Measurements from ENCODE around the gene ANO3.
A peak's percentile ranks its signal among the peaks of the same experiment; 100 is the strongest.

Gene ANO3

GRCh38 chr11:26365284-26365683 lies 33.4 kb downstream of the ANO3 start:
- DNase-seq: no peak

- DNase-seq: no peak
These were observed 45.7 kb downstream of the ANO3 start for GRCh38 chr11:26377619-26378018.

GRCh38 chr11:26399336-26399735 lies 67.4 kb downstream of the ANO3 start:
- no peak for DNase-seq

- DNase-seq: no peak
These were observed 78.9 kb downstream of the ANO3 start for GRCh38 chr11:26410706-26411366.

- DNase-seq: peak in 1 of 2 experiments; percentile 33
These were observed 81.0 kb downstream of the ANO3 start for GRCh38 chr11:26412955-26413354.

- no peak for DNase-seq
These were observed 86.5 kb downstream of the ANO3 start for GRCh38 chr11:26418386-26418912.

GRCh38 chr11:26420331-26420730 lies 88.4 kb downstream of the ANO3 start:
- no peak for DNase-seq

GRCh38 chr11:26424255-26424654 lies 92.3 kb downstream of the ANO3 start:
- DNase-seq: no peak

GRCh38 chr11:26439854-26440253 lies 107.9 kb downstream of the ANO3 start:
- DNase-seq: no peak

- DNase-seq: no peak
These were observed 110.2 kb downstream of the ANO3 start for GRCh38 chr11:26442131-26442530.

- no peak for DNase-seq
These were observed 111.7 kb downstream of the ANO3 start for GRCh38 chr11:26443617-26444016.

- DNase-seq: no peak
These were observed 125.7 kb downstream of the ANO3 start for GRCh38 chr11:26457636-26458035.

GRCh38 chr11:26465274-26465673 lies 133.3 kb downstream of the ANO3 start:
- no peak for DNase-seq

- no peak for DNase-seq
These were observed 135.6 kb downstream of the ANO3 start for GRCh38 chr11:26467506-26467905.

GRCh38 chr11:26470992-26471391 lies 139.1 kb downstream of the ANO3 start:
- DNase-seq: no peak

GRCh38 chr11:26473216-26474194 lies 141.6 kb downstream of the ANO3 start:
- DNase-seq: peak in 1 of 2 experiments; percentile 5

- no peak for DNase-seq
These were observed 142.5 kb downstream of the ANO3 start for GRCh38 chr11:26474401-26474800.

- DNase-seq: no peak
These were observed 145.5 kb downstream of the ANO3 start for GRCh38 chr11:26477396-26477795.

GRCh38 chr11:26478710-26479109 lies 146.8 kb downstream of the ANO3 start:
- no peak for DNase-seq

GRCh38 chr11:26480041-26480440 lies 148.1 kb downstream of the ANO3 start:
- DNase-seq: no peak

GRCh38 chr11:26483108-26483507 lies 151.2 kb downstream of the ANO3 start:
- no peak for DNase-seq

- DNase-seq: no peak
These were observed 158.6 kb downstream of the ANO3 start for GRCh38 chr11:26490546-26490945.

GRCh38 chr11:26493616-26494015 lies 161.7 kb downstream of the ANO3 start:
- no peak for DNase-seq

GRCh38 chr11:26507229-26507628 lies 175.3 kb downstream of the ANO3 start:
- no peak for DNase-seq

Data from NCI-H2081 (cell line).